GM12872 (cell line): ENCODE data around the gene HNRNPAB.

Source experiments
- TF ChIP-seq, protein P1 (sequence below): IDR thresholded peaks from 3 replicates; pipeline ENCODE4 v1.5.1; 2011; ENCODE audit warnings: low read depth, mild to moderate bottlenecking, low read length, moderate library complexity; ENCODE audit not compliant: insufficient read depth

HNRNPAB gene

GRCh38 chr5:178228609-178229008, 24.3 kb downstream of the HNRNPAB start:
- TF ChIP-seq, protein P1, sequence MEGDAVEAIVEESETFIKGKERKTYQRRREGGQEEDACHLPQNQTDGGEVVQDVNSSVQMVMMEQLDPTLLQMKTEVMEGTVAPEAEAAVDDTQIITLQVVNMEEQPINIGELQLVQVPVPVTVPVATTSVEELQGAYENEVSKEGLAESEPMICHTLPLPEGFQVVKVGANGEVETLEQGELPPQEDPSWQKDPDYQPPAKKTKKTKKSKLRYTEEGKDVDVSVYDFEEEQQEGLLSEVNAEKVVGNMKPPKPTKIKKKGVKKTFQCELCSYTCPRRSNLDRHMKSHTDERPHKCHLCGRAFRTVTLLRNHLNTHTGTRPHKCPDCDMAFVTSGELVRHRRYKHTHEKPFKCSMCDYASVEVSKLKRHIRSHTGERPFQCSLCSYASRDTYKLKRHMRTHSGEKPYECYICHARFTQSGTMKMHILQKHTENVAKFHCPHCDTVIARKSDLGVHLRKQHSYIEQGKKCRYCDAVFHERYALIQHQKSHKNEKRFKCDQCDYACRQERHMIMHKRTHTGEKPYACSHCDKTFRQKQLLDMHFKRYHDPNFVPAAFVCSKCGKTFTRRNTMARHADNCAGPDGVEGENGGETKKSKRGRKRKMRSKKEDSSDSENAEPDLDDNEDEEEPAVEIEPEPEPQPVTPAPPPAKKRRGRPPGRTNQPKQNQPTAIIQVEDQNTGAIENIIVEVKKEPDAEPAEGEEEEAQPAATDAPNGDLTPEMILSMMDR, result no peak

DNA sequence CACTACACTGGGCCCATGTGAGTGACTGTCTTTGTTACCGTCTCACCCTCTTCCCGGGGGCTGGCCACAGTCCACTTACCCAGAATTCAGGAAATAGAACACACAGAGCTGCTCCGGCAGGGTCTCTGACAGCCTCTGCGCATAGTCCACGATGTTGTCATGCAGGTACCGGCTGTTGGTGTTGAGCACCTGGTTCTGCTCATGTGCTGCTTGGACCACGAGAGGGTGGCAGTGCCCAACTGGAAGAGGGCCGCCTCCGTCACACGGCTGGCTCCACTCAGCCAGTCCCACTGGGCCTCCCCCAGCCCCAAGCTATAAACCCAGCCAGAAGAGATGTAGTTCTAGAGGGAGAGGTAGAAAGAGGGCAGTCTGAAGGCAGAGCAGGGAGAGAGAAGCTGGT, 25.5 kb downstream of the HNRNPAB start:
- TF ChIP-seq, protein P1, result no peak

- TF ChIP-seq, protein P1, result no peak
Observed at GRCh38 chr5:178230879-178231538, 26.7 kb downstream of the HNRNPAB start.

- TF ChIP-seq, protein P1, result no peak
Observed at GRCh38 chr5:178231539-178232123, 27.3 kb downstream of the HNRNPAB start.

DNA sequence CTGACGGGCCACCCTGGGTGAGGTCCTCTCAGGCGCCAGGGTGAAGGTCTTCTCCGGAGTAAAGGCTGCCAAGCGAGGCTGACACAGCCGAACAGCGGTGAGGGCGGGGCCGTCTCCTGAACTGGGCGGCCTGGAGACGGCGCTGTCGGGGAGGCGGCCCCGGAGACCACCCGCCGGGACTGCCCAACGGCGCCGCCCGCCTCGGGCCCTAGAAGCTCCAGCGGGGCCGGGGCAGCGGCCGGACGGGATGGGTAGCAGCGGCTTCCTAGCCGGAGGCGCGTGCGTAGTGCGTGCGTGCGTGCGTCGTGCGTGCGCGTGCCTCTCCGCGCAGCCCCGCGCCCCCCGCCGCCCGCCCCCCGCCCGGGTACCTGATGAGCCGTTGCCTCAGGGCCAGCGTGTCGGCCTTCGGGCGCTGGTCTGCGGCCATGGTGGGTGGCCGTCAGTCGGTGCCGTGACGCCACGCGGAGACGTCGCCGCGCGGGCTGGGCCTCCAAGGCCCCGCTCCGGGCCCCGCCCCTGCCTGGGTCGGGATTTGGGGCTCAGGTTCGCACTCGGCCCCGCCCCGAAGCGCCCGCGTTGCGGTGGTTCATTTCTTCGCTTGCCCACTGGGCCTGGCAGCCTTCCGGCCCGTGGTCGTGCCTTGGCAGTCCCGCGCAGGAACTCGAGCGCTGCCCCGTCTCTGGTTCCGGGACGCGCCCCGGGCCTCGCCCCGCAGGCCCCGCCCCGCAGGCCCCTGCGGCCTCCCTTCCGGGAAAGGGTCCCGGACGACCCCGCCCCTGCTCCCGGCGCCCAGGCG, 28.0 kb downstream of the HNRNPAB start, which contains the start of gene PHYKPL:
Gene PHYKPL, minus strand, starts transcription at position 679 of the 796 bp plus-strand sequence. Its CDS starts 252 bp downstream, at position 427.
- TF ChIP-seq, protein P1, result no peak

GRCh38 chr5:178232920-178233429, 28.6 kb downstream of the HNRNPAB start:
- TF ChIP-seq, protein P1, result no peak

GRCh38 chr5:178234121-178234749, 29.9 kb downstream of the HNRNPAB start:
- TF ChIP-seq, protein P1, result no peak
